Retinal pigment epithelial cell (primary cell): ENCODE results near the gene NAP1L4.

Experiments
- DNase-seq: peaks from one replicate; pipeline ENCODE4 v3.0.0-alpha.2; 2010; ENCODE audit warnings: low read depth
- H3K4me3 ChIP-seq: 2 replicates; pipeline ENCODE4 v1.5.1; 2011; ENCODE audit warnings: mild to moderate bottlenecking, low read length, control low read depth, moderate library complexity
- TF ChIP-seq, protein P1 (sequence below): conservative IDR thresholded peaks from 2 replicates; pipeline ENCODE4 v1.5.1; 2011; ENCODE audit warnings: low read depth, low read length, control low read depth, inconsistent platforms

Gene NAP1L4

DNA sequence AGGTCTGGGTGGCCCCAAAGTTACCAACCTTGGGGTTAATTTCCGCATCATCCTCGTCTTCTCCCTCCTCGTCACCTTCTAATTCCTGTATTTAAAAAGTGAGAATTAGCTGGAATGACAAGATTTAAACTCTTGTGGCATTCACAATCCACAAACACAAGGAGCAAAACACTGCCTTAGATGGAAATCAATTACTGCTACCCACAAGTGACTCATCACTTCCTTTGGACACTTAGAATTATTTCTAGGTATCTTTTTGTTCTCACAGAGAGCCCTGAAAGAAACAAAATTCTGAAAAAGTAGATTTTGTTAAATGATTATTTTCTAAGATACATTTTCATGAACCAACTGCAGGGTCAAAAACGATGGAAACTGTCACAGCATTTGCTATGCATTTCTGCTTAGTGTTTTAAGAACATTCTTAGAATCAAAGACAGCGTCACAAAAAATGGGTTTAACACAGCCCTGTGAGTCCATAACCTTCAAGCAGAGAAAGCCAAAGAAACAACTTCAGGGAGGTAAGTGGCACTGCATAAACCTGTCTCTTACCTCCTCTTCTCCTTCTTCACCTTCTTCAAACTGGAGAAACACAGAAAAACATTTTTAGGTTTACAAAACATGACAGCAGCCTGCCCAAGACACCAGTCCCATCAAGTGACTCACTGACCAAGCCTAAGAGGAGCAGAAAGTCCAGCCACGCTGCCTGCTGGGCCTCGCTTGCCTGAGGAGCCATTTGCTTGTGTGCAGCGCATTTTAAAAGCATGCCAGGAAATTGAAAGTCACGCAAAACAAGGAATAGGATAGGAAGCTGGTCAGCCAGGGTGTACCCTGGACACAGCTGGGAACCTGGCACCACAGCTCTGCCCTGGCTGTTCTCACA, 40.7 kb downstream of the NAP1L4 start:
- no peak overlapping the region for H3K4me3 ChIP-seq
- DNase-seq, result no peak
- TF ChIP-seq, protein P1, sequence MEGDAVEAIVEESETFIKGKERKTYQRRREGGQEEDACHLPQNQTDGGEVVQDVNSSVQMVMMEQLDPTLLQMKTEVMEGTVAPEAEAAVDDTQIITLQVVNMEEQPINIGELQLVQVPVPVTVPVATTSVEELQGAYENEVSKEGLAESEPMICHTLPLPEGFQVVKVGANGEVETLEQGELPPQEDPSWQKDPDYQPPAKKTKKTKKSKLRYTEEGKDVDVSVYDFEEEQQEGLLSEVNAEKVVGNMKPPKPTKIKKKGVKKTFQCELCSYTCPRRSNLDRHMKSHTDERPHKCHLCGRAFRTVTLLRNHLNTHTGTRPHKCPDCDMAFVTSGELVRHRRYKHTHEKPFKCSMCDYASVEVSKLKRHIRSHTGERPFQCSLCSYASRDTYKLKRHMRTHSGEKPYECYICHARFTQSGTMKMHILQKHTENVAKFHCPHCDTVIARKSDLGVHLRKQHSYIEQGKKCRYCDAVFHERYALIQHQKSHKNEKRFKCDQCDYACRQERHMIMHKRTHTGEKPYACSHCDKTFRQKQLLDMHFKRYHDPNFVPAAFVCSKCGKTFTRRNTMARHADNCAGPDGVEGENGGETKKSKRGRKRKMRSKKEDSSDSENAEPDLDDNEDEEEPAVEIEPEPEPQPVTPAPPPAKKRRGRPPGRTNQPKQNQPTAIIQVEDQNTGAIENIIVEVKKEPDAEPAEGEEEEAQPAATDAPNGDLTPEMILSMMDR, result no peak

DNA sequence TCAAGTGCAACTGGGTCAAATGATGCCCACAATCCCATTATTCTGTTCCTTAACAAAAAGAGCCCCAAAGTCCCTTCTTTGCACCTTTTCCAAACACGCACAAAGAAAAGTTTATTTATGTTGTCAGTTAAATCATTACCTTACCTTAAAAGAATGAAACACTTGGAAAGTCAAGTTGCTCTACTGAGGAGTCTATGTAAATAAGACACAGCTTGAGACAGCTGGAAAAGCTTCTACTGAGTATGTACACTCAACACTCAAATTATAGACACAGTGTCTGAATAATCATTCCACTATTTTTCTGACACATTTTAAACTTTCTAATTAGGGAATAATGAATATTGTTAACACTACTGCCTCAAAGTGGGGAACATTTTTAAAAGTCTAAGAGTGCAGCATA, 41.3 kb downstream of the NAP1L4 start:
- TF ChIP-seq, protein P1, result no peak
- DNase-seq, result no peak
- H3K4me3 ChIP-seq, result no peak overlapping the region

DNA sequence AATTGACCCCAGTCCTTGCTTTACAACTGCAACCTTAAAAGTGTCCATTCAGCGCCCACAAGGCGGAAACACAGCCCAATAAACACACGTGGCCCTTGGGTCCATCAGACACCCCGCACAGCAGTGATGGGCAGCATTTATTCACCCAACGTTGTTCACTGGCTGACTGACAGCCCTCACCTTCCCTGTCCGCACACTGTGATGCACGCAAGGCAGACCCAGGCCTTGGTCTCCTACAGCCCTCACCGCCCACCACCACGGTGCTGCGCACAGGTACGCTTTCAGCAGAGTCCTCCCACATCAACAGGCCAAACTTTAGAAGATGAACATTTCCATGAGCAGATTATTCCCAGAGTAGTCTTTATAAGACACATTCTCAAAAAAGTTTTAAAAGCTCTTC, 42.2 kb downstream of the NAP1L4 start:
- TF ChIP-seq, protein P1, result no peak
- no peak overlapping the region for H3K4me3 ChIP-seq
- DNase-seq, result no peak

DNA sequence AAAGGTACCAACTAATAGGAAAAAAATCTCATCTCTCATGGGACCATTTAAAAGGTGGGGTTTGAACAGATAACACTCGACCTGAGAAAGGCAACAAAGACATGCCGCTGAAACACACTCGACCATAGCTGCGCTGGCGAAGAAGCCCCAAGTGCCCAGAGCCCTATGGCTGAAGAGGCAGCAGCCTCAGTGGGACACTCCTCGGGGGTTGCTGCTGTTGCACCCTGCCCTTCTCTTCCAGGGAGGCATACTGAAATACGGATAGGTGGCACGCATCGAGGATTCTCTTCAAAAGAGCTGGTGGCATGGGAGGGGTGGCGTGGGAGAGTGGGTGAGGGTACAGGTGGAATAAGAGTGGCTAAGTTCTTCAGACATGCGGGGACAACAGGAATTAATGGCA, 44.4 kb downstream of the NAP1L4 start:
- no peak for DNase-seq
- TF ChIP-seq, protein P1, result no peak
- H3K4me3 ChIP-seq, result no peak overlapping the region

DNA sequence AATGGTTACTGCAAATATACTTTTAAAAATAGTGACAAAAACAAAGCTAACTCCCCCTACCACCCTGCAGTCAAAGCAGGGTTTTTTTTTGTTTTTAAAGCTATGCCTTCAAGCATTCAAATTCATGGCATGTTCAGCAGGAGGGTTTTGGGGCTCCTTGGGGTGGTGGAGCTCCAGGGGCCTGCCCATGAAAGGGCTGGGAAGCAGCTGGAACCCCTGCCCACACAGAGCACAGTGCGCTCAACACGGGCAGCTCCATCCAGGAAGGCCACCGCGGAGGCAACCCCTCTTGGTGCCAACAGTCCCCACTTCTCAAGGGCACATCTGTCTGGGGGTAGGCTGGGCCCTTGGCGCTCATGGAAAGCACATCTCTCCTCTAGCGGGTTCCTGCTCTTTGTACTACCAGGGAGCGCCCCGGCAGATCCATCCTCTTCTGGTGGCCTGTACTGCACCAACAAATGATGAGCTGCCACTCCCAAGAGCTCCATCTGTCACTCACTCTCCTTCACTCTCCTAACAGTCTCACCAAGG, 46.3 kb downstream of the NAP1L4 start:
- no peak for DNase-seq
- TF ChIP-seq, protein P1, result no peak
- no peak overlapping the region for H3K4me3 ChIP-seq

DNA sequence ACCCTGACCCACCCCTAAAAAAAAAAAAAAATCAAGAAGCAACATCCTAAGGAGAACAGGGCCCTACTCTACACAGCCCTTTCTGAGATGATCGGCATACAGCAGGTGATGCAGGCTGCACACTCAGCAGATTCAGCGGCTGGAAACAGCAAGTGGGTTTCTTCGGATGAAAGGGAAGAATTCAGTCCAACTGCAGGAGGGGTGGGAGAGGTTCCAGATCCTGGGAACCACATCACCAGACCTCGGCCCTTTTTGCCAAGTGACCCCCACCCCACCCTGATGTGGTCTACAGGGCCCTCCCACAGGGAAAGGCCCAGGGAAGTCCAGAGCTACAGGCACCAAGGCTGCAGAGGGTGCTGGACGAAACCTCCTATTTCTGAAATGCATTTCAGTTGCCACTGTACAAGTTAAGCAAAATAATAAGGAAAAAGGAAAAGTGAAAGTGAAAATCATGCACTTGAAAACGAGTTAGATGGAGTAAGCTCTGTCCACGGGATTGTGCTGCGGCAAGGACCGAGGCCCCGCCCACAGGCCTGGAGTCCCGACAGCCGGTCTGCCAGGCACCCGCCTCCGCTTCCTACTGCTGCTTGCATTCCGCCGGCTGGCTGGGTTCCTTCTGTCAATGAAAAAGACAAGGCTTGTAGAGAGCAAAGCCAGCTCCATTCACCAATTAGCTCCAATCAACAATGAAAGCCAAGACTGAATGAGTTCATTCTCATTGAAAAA, 46.9 kb downstream of the NAP1L4 start:
- DNase-seq, result peak; percentile 60
- TF ChIP-seq, protein P1, result no peak
- H3K4me3 ChIP-seq, result no peak overlapping the region
